B cell (primary cell): Measurements from ENCODE around the gene ULK4. TPM values are rescaled to one million over a fixed set of nuclear protein-coding genes. Genes with fewer than 3 reads are reported as not detected.

Experiments
- ATAC-seq: fragments of 200-7000 bp; cut with Tn5 transposase; one replicate; pipeline ENCODE4 v1.10.0; 2021; ENCODE audit warnings: low read depth, mild to moderate bottlenecking, moderate number of reproducible peaks, moderate library complexity
- CTCF ChIA-PET: fragments of 350-600 bp; sonication (Branson Sonifier 250); formaldehyde crosslinking; loops from one replicate; lab custom pipeline; 2021; ENCODE audit warnings: antibody characterized with exemption, inconsistent platforms; lab: Charles Lee
- POLR2A ChIA-PET: fragments of 350-600 bp; sonication (Branson Sonifier 250); formaldehyde crosslinking; loops from one replicate; lab custom pipeline; 2021; ENCODE audit warnings: antibody characterized with exemption; lab: Charles Lee
- DNase-seq: peaks from one replicate; pipeline ENCODE4 v3.0.0; 2013
- H2AFZ ChIP-seq: 2 replicates; pipeline ENCODE4 v1.6.1; 2012; ENCODE audit warnings: mild to moderate bottlenecking, low read depth, low read length; ENCODE audit not compliant: insufficient read depth, poor library complexity, severe bottlenecking
- H3K27ac ChIP-seq, 2 donors: 1 replicate in 1 of 2; 2 replicates in 1 of 2; pipeline ENCODE4 v1.5.1; 2012 to 2013; ENCODE audit warnings: low read length in 2 of 2, mild to moderate bottlenecking in 2 of 2, moderate library complexity in 1 of 2
- H3K27me3 ChIP-seq, 4 experiments: fragments of 200-600 bp in 1 of 4; sonication (generic) in 1 of 4; replicated peaks in 1 of 4; 1 replicate in 2 of 4; 2 replicates in 2 of 4; pipeline versions ENCODE4 v1.6.1 to v1.7.0; 2013 to 2016; ENCODE audit warnings: low read length in 3 of 4, mild to moderate bottlenecking in 2 of 4, mixed read lengths in 1 of 4, moderate library complexity in 1 of 4; ENCODE audit not compliant: insufficient read depth in 4 of 4, control insufficient read depth in 3 of 4; ENCODE audit errors: control extremely low read depth in 1 of 4
- H3K36me3 ChIP-seq, 2 experiments: replicated peaks in 1 of 2; 1 replicate in 1 of 2; 2 replicates in 1 of 2; pipeline versions ENCODE4 v1.6.1 to v1.7.1; 2013; ENCODE audit warnings: low read length in 1 of 2; ENCODE audit not compliant: insufficient read depth in 2 of 2, control insufficient read depth in 1 of 2; ENCODE audit errors: control extremely low read depth in 1 of 2, extremely low read depth in 1 of 2
- H3K4me1 ChIP-seq, 2 donors: fragments of 200-600 bp in 1 of 2; sonication (generic) in 1 of 2; 1 replicate in 1 of 2; 2 replicates in 1 of 2; pipeline versions ENCODE4 v1.5.1 to v1.6.1; 2013 to 2017; ENCODE audit warnings: low read length in 2 of 2; ENCODE audit not compliant: control insufficient read depth in 2 of 2, insufficient read depth in 2 of 2
- H3K4me2 ChIP-seq: replicated peaks from 2 replicates; pipeline ENCODE3; 2012; ENCODE audit warnings: mild to moderate bottlenecking, low read depth, low read length; ENCODE audit not compliant: poor library complexity, severe bottlenecking
- H3K4me3 ChIP-seq, 5 experiments: fragments of 200-600 bp in 1 of 5; sonication (generic) in 1 of 5; 1 replicate in 3 of 5; 2 replicates in 2 of 5; pipeline versions ENCODE4 v1.5.1 to v1.7.0; 2011 to 2016; ENCODE audit warnings: low read length in 4 of 5, mild to moderate bottlenecking in 4 of 5, low read depth in 2 of 5, control low read depth in 1 of 5, moderate library complexity in 1 of 5; ENCODE audit not compliant: insufficient read depth in 1 of 5; ENCODE audit errors: control extremely low read depth in 1 of 5, extremely low read depth in 1 of 5
- H3K79me2 ChIP-seq: fragments of 200-600 bp; sonication (generic); one replicate; pipeline ENCODE4 v1.6.0; 2016; ENCODE audit warnings: low read length; ENCODE audit not compliant: control insufficient read depth, insufficient read depth
- H3K9ac ChIP-seq: fragments of 200-600 bp; sonication (generic); 2 replicates; pipeline ENCODE4 v1.6.1; 2017; ENCODE audit warnings: mild to moderate bottlenecking, low read length, moderate library complexity
- H3K9me3 ChIP-seq, 3 donors: one replicate each; pipeline versions ENCODE4 v1.6.1 to v1.7.1; 2013; ENCODE audit warnings: low read length in 2 of 3; ENCODE audit not compliant: control insufficient read depth in 2 of 3, insufficient read depth in 1 of 3; ENCODE audit errors: control extremely low read depth in 1 of 3
- H4K20me1 ChIP-seq: 2 replicates; pipeline ENCODE4 v1.6.0; 2012; ENCODE audit warnings: mild to moderate bottlenecking, low read length; ENCODE audit not compliant: insufficient read depth, control insufficient read depth, poor library complexity, severe bottlenecking
- H3K27ac Mint-ChIP-seq: one replicate; pipeline ENCODE4 v1.8.0; 2021; ENCODE audit warnings: mixed read lengths
- H3K27me3 Mint-ChIP-seq: one replicate; pipeline ENCODE4 v1.8.0; 2021; ENCODE audit warnings: mixed read lengths
- H3K4me1 Mint-ChIP-seq: one replicate; pipeline ENCODE4 v1.8.0; 2021; ENCODE audit warnings: mixed read lengths
- H3K4me3 Mint-ChIP-seq: one replicate; pipeline ENCODE4 v1.8.0; 2021; ENCODE audit warnings: mixed read lengths
- H3K9me3 Mint-ChIP-seq: one replicate; pipeline ENCODE4 v1.8.0; 2022; ENCODE audit warnings: mixed read lengths; ENCODE audit not compliant: insufficient read depth
- CTCF ChIP-seq: fragments of 200-600 bp; IDR thresholded peaks from one replicate; pipeline ENCODE4 v1.8.0; 2022; ENCODE audit warnings: antibody characterized with exemption, mild to moderate bottlenecking
- EZH2 ChIP-seq: IDR thresholded peaks from 2 replicates; pipeline ENCODE4 v1.6.1; 2012; ENCODE audit warnings: borderline replicate concordance, low read depth, mild to moderate bottlenecking, moderate library complexity, low read length; ENCODE audit not compliant: insufficient read depth, poor library complexity, severe bottlenecking
- WGBS: methylation state at CpG from one replicate; pipeline ENCODE4 v1.1.5; 2013; ENCODE audit warnings: missing lambda C conversion rate; ENCODE audit not compliant: insufficient coverage; 5-methylcytosine and 5-hydroxymethylcytosine counted together
- intact Hi-C: fragments of 100-400 bp; cut with micrococcal nuclease; formaldehyde crosslinking; loops from one replicate; pipeline ENCODE4 v1.10.0; 2022
- polyA plus RNA-seq: library from polyadenylated mRNA; depleted of rRNA; stranded (reverse); fragments of >200 nt; gene quantifications from 2 replicates; pipeline ENCODE4 v1.2.3, GENCODE V29; 2012
- total RNA-seq, 2 donors: library from RNA; stranded (reverse); fragments of 120-200 nt in 1 of 2; gene quantifications; 1 replicate in 1 of 2; 2 replicates in 1 of 2; pipeline versions ENCODE4 v1.2.3 to v1.2.4, GENCODE V29; 2013 to 2022

Gene ULK4
- total and polyA plus RNA-seq, 2 donors (not counting 1 experiment from before 2014, with no cell fraction given) = 5.2 to 33.7 TPM

DNA sequence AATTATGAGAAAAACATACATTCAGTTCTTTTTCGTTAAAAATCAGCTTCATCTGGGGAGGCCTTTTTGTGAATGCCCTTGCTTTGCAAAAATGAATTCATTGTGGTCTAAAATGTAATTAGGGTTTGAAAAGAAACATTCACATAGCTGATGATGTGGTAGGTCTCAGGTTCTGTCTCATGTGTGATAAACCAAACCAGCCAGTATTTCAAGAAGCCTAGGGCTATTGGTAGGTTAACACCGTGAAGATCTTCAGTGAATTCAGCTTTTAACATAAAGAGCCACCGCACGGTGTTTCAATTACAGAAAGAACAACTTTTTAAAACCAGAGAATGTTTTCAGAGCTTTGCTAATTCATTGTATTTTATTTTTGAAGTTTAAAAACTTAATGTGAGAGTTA, 720.7 kb downstream of the ULK4 start:
- H3K4me2 ChIP-seq = no peak overlapping the region
- Mint-ChIP-seq H3K9me3 (no peaks in the 10 kb centered on the region), H3K27ac (no peak overlapping the region), H3K27me3 (no peaks in the 10 kb centered on the region), H3K4me1 (no peaks in the 10 kb centered on the region), H3K4me3 (no peak overlapping the region)
- H3K36me3 ChIP-seq = peaks cover 0 to 59% of the 10 kb centered on the region in 2 experiments
- ChIA-PET CTCF (interaction anchor here (0.9 kb wide), 1 partner anchor 661 kb away, joined by 3 read pairs; no protein-coding TSS in a partner anchor), POLR2A (interaction anchor here (0.6 kb wide), 1 partner anchor 10 kb away, joined by 3 read pairs; no protein-coding TSS in a partner anchor)
- no peak for TF ChIP-seq EZH2
- TF ChIP-seq CTCF = no peak
- H3K27ac ChIP-seq = no peak overlapping the region
- DNase-seq (no peak), ATAC-seq (no peak)
- WGBS = 100% methylated on average over 1 of the region's 4 CpGs
- no peak overlapping the region for H3K9ac ChIP-seq
- intact Hi-C loops = loop anchor here (5.0 kb wide), 1 partner anchor 39 kb away; no protein-coding TSS in a partner anchor
- H3K27me3 ChIP-seq = no peaks in the 10 kb centered on the region
- no peaks in the 10 kb centered on the region for H3K9me3 ChIP-seq
- H3K4me3 ChIP-seq = no peak overlapping the region
- no peak overlapping the region for H2AFZ ChIP-seq
- H3K79me2 ChIP-seq = no peaks in the 10 kb centered on the region
- H3K4me1 ChIP-seq = no peaks in the 10 kb centered on the region
- no peaks in the 10 kb centered on the region for H4K20me1 ChIP-seq

DNA sequence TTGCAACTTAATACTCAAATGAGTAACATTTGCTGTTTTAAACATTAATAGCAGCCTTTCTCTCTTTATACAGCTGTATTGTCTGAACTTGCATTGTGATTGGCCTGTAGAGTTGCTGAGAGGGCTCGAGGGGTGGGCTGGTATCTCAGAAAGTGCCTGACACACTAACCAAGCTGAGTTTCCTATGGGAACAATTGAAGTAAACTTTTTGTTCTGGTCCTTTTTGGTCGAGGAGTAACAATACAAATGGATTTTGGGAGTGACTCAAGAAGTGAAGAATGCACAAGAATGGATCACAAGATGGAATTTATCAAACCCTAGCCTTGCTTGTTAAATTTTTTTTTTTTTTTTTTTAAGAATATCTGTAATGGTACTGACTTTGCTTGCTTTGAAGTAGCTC, 722.3 kb downstream of the ULK4 start:
- Histone ChIP-seq H4K20me1 (no peaks in the 10 kb centered on the region), H3K27me3 (no peaks in the 10 kb centered on the region), H3K9ac (no peak overlapping the region), H3K9me3 (no peaks in the 10 kb centered on the region), H3K27ac (no peak overlapping the region), H3K4me3 (no peak overlapping the region), H3K36me3 (peaks cover 3 to 72% of the 10 kb centered on the region in 2 experiments), H2AFZ (no peak overlapping the region), H3K4me1 (no peaks in the 10 kb centered on the region), H3K79me2 (no peaks in the 10 kb centered on the region), H3K4me2 (no peak overlapping the region)
- H3K27ac Mint-ChIP-seq = no peak overlapping the region
- no peaks in the 10 kb centered on the region for H3K4me1 Mint-ChIP-seq
- no peak for TF ChIP-seq EZH2
- no peak for TF ChIP-seq CTCF
- no peak overlapping the region for H3K4me3 Mint-ChIP-seq
- H3K27me3 Mint-ChIP-seq = no peaks in the 10 kb centered on the region
- intact Hi-C loops = no loop called here
- ChIA-PET CTCF (no interaction called here), POLR2A (no interaction called here)
- WGBS = 88% methylated on average over 1 of the region's 2 CpGs
- no peaks in the 10 kb centered on the region for H3K9me3 Mint-ChIP-seq
- ATAC-seq (no peak), DNase-seq (no peak)
